Ramos (cell line): ENCODE measurements around the gene ZCCHC7.
"Not testable (repeated sequence)": the region's sequence is repeated elsewhere in the genome, so short reads cannot be mapped to it uniquely, and the experiment has no call there.

Experiments
- in situ Hi-C: fragments of 300-500 bp; cut with MboI; formaldehyde crosslinking; loops from one replicate; pipeline ENCODE4 v1.14.3; 2022; ENCODE audit warnings: low sequenced_read_pairs; ENCODE audit not compliant: unreplicated experiment

The ZCCHC7 gene

DNA sequence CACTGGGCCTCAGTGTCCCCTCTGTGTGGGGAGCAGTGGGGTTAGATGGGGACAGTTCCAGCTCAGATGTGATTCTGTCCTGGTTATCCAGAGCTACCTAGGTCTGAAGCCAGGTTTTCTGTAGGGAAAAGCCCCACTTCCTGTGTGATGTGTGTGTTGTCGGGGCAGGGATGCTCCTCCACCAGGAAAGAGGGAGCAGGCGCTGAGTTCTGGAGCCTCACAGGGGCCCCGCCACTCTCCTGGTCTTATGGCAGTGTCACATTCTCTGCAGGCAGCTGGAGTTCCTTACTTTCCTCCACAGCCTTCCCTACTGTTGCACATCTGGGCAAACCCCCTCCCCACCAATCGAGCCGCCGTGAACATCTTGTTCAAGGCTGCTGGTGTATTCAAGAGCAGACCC lies 263.0 kb downstream of the ZCCHC7 start:
- in situ Hi-C loops: loop anchor here (10.0 kb wide), 1 partner anchor 189 kb away; no protein-coding TSS in a partner anchor

DNA sequence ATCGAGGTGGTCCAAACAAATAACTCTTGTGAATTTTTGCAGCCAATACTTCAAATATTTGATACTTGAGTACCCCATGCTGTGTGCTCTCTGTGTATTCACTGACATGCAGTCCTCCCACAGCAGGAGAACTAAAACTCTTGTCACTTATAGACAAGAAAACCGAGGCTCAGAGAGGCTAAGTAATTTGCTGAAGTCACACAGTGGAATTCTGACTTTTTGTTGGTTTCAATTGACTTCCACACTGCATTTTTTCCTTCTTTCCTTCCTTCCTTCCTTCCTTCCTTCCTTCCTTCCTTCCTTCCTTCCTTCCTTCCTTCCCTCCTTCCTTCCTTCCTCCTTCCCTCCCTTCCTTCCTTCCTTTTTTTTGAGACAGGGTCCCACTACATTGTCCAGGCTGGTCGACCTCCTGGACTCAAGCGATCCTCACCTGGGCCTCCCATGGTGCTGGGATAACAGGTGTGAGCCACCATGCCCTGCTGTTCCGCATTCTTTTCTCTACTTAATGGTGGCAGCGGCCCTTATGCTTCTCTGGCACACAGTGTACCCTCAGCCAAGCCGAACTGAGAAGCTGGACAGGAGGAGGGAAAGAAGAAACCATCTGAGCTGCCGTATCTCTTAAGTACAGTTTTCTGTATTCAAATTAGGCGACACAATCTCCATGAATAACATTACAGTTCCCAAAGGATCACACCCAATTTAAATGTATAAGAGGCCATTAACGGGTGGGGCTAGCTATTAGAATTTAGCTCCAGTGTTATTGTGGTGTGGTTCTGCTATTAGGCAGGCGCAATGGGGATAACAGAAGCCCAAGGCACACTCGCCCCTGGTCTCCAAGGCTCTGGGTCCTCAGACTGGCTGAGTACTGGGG lies 263.7 kb downstream of the ZCCHC7 start:
- in situ Hi-C loops: loop anchor here (10.0 kb wide), 1 partner anchor 189 kb away; no protein-coding TSS in a partner anchor

DNA sequence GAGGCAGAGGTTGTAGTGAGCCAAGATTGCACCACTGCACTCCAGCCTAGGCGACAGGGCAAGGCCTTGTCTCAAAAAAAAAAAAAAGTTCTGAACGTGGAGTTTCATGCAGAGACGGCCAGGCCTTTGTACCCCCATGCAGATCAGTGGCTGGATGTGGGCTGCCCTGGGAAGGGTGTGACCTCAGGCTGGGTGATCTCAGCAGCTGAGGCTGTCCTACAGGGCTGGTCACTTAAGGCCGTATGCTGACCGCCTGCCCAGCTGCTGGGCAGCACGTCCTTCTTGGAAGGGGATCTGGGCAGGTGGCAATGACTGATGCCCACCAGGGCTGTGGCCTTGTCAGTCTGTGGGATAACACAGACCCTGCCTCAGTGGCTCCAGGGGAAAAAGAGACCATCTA lies 264.9 kb downstream of the ZCCHC7 start:
- in situ Hi-C loops: loop anchor here (10.0 kb wide), 1 partner anchor 190 kb away; no protein-coding TSS in a partner anchor

DNA sequence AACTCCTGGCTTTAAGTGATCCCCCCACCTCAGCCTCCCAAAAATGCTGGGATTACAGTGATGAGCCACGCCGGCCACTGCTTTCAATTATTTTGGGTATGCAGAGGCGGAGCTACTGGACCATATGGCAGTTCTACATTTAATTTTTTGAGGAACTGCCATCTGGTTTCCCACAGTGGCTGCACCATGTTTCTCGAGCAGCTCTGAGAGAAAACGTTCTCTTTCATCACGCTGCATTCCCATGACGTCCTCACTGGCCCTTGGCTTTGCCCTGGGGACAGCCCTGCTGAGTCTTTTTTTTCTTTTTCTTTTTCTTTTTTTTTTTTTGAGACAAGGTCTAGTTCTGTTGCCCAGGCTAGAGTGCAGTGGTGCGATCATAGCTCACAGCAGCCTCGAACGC lies 266.6 kb downstream of the ZCCHC7 start:
- in situ Hi-C loops: loop anchor here (10.0 kb wide), 1 partner anchor 192 kb away; no protein-coding TSS in a partner anchor

DNA sequence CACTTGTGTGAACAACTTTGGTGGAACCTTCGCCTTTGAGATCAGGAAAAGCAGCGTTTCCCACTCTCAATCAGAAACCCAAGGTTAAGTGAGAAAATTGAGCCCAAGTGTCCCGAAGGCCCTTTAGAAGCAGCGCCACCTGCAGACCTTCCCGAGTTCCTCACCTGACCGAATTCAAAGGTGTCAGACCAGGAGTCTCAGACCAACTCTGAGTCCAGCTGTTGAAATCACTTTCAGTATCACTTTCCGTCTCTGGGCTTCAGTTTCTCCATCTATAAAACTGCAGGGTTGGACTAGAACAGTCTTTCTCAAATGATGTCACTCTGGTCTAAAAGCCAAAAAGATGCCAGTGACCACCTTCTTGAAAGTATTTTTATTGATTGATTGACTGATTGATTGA lies 270.4 kb downstream of the ZCCHC7 start:
- in situ Hi-C loops: no loop called here

DNA sequence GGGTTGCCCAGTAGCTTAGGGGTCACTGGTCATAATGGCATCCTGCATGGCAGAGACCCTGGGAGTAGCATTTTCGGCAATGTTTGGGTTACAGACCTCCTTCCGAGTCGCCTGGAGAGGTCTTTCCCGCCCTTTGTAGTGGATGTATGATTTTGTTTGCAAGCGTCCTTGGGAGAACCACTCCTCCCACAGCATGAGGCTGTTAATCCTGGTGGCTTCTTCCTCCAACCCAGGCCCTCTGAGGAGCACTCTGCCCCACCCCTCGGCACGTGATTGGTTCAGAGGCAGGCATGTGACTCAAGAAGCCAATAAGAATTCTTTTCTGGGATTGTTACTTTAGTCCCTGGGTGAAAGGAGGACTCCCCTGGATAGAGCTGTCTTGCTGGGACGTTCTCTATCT lies 271.9 kb downstream of the ZCCHC7 start:
- in situ Hi-C loops: no loop called here

DNA sequence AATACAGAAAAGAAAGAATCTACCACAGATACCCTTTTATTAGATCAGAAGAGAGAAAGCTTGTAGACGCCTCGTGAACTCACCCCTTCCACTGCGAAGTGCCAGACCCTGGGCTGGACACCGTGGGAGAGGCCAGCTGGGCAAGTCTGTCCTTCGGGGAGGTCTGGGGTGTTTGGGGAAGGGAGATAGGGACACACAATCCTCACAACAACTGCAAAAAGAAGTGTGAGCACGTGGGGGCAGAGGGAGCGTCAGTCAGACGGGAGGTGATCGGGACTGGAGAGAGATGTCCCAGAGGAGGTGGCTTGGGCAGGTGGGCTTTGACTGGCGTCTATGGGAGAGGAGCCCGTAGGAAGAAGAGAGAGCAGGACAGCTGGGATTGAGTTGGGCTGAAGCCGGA lies 274.9 kb downstream of the ZCCHC7 start:
- in situ Hi-C loops: no loop called here

DNA sequence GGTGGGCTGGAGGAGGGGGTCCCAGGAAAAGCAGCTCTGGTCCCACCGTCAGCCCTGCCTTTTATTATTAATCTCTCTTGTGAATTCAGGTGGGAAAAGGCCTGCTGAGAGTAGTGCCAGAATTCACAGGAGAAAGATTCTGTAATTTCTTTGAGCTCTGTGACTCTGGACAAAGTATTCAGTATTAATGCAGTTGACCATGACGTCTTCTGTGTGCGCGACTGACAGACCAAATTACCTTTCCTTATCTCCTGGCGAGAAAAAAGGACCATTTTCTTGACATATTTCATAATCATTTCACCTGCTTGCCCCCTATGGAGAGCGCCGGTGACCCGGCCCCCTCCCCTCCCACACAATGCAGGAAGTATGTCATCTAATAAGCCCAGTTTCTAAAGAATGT lies 275.3 kb downstream of the ZCCHC7 start:
- in situ Hi-C loops: no loop called here

DNA sequence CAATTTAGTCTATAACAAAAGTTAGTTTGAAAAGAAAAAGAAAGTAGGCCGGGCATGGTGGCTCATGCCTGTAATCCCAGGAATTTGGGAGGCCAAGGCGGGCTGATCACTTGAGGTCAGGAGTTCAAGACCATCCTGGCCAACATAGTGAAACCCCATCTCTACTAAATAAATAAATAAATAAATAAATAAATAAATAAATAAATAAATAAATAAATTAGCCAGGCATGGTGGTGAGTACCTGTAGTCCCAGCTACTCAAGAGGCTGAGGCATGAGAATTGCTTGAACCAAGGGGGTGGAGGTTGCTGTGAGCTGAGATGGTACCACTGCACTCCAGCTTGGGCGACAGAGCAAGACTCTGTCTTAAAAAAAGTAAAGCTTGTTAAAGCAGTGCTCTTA lies 277.6 kb downstream of the ZCCHC7 start:
- in situ Hi-C loops: not testable (repeated sequence)

DNA sequence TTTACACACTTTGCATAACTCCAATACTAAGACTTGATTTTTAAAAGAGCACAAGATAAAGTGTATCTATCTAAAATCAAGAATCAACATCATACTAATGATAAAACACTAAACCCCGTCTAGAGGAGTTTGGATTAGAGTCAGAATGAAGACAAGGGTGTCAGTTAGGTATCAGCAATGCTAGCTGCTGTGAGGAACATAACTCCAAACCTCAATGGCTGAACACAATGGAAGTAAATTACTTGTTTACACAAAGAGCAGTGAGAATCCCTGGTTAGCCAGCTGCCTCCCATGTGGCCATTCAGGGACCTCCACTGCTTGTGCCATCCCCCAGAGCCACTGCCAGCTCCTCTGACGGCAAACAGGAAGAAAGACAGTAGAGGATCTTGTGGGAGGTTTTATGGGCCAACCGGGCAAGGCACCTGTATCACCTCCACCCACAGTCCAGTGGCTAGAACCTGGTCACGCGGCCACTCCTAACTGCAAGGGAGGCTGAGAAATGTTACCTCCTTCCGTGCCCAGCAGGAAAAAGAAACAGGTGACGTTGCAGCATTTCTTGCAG lies 278.2 kb downstream of the ZCCHC7 start:
- in situ Hi-C loops: no loop called here

DNA sequence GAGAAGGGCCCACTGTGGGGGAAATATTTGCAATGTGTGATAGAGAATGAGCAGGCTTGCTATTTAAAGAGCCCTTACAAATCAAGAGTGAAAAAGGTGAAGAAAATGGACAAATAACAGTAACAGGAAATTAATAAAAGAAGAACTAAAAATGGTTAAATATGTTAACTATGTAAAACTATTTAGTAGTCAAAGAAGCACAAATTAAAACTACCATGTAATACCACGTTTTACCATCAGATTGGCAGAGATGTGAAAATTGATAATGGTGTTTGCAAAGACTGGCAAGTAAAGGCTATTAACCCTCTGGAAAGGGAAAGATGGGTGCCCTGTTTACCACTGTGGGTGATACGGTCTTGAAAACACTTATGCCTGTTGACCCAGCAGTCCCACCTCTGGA lies 279.0 kb downstream of the ZCCHC7 start:
- in situ Hi-C loops: no loop called here

DNA sequence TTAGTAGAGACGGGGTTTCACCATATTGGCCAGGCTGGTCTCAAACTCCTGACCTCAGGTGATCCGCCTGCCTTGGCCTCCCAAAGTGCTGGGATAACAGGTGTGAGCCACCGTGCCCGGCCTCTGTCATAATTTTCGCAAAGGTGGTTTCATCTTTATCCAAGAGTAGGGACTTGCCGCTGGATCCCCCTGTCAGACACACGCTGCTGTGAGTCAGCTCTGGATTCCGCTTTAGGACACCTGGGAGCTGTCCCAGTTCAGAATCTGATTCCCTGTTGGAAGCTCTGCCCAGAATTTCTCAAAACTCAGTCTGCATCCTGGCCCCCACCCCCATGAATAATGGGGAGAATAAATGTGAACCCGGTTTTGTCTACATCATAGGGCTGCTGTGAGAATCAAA lies 284.2 kb downstream of the ZCCHC7 start:
- in situ Hi-C loops: loop anchor here (5.0 to 10.0 kb wide), 2 partner anchors 102 to 370 kb away; partner anchors contain the start of gene PAX5

DNA sequence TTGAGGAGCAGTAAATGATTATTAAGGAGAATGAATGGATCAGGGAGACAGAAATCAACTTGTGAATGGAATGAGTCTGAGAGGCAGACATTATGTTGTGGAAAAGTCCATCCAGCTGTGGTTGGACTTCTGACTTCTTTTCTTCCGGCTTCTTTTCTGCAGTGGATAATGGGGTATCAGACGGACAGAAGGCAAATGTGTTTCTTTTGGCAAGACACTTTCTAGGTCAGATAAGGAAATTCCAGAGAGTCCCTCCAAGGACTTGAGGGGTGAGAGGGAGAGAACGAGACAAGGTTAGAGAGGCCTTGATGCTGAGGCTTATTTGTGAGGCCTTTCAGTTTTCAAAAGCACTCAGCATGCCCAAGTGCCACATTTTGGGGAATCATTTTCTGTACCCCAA lies 285.0 kb downstream of the ZCCHC7 start:
- in situ Hi-C loops: loop anchor here (10.0 kb wide), 1 partner anchor 371 kb away; the partner anchor contains the start of gene PAX5

DNA sequence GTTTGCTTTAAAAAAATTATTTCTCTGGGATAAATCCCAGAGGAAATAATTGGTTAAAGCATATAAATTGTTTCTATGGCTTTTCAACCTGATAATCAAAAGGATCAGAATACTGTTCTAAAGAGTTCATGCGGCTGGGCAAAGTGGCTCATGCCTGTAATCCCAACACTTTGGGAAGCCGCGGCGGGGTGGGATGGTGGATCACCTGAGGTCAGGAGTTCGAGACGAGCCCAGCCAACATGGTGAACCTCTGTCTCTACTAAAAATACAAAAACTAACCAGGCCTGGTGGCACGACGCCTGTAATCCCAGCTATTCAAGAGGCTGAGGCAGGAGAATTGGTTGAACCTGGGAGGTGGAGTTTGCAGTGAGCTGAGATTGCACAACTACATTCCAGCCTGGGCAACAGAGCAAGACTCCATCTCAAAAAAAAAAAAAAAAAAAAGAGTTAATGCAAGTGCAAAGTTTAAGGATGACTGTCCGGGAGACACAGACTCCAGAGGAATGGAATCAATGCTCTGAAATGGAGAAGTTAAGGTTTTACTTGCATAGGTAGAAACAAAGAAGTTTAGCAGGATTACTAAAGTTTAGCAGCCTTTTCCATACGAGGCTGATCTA lies 285.5 kb downstream of the ZCCHC7 start:
- in situ Hi-C loops: loop anchor here (10.0 kb wide), 1 partner anchor 371 kb away; the partner anchor contains the start of gene PAX5

DNA sequence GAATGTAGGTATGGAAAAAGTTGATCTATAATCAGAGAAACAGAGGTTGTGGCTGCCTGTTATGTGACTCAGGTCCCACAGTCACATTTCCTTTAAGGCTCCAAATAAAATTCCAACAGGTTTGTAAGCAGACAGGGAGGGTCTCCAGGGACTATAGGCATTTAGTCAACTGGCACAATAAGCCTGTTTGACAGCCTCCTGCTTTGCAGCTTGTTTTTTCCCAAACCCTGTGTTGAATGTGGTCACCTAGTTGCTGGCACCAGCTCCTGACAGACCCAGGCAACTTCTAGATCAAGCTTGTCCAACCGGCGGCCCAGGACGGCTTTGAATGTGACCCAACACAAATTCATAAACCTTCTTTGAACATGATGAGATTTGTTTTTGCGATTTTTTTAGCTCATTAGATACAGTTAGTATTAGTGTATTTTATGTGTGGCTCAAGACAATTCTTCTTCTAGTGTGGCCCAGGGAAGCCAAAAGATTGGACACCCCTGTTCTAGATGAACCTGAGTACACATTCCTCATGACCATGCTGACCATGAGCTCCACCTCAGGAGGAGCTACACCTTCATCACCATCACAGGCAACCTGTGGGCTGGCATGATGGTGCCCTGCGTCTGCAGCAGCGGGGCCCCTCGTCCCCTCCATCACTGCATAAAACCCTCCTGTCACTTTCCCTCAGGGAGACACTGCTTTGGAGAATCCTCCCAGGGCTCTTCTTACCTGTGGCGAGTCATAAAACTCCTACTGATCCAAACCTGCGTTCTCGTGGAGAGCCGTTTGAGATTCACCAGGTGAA lies 286.4 kb downstream of the ZCCHC7 start:
- in situ Hi-C loops: loop anchor here (10.0 kb wide), 1 partner anchor 372 kb away; the partner anchor contains the start of gene PAX5

DNA sequence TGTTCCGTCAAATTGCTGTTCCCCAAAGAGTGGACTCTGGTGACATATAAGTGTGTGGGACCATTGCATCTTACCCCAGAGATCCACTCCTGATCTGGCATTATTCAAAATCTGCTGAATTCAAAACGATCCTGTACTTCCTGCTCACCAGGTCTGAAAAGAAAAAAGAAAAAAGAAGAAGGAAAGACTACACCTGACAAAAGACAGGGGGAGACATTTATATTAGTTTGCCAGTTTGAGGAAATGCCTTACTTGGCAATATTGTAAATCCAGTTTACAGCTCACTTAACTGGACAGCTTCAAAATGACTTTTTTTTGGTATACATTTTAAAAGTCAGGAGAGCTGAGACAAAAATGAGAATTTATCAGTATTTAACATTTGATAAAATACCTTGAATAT lies 287.1 kb downstream of the ZCCHC7 start:
- in situ Hi-C loops: loop anchor here (10.0 kb wide), 1 partner anchor 373 kb away; the partner anchor contains the start of gene PAX5
